T-cell (primary cell): Measurements from ENCODE around the gene CFAP74. TPM values are rescaled to one million over a fixed set of nuclear protein-coding genes. Genes with fewer than 3 reads are reported as not detected.

Source experiments
- ATAC-seq, 4 experiments: fragments of 200-7000 bp in 3 of 4; fragments of 150-1000 bp in 1 of 4; cut with Tn5 transposase; replicated peaks in 1 of 4; 1 replicate in 3 of 4; 2 replicates in 1 of 4; pipeline ENCODE4 v1.10.0; 2021; ENCODE audit warnings: moderate library complexity in 3 of 4, mild to moderate bottlenecking in 2 of 4, moderate number of reproducible peaks in 1 of 4
- CTCF ChIA-PET, 2 donors: fragments of 300-600 bp; sonication (Branson Sonifier 250); formaldehyde crosslinking; loops; one replicate each; lab custom pipeline; 2022; ENCODE audit warnings: antibody characterized with exemption in 2 of 2; lab: Charles Lee
- POLR2A ChIA-PET, 2 donors: fragments of 300-600 bp; sonication (Branson Sonifier 250); formaldehyde crosslinking; loops; one replicate each; lab custom pipeline; 2022; ENCODE audit warnings: antibody characterized with exemption in 2 of 2; lab: Charles Lee
- DNase-seq, 35 experiments: peaks; one replicate each; pipeline versions ENCODE4 v3.0.0 to v3.0.0-alpha.2; 2013 to 2023
- H3K27ac ChIP-seq: one replicate; pipeline ENCODE4 v1.5.1; 2013; ENCODE audit warnings: low read length
- H3K27me3 ChIP-seq, 2 experiments: replicated peaks in 1 of 2; 1 replicate in 1 of 2; 2 replicates in 1 of 2; pipeline versions ENCODE4 v1.6.1 to v1.7.0; 2013; ENCODE audit warnings: low read length in 1 of 2, mixed read lengths in 1 of 2; ENCODE audit not compliant: control insufficient read depth in 2 of 2, insufficient read depth in 2 of 2; ENCODE audit errors: extremely low read depth in 1 of 2
- H3K36me3 ChIP-seq, 2 donors: 1 replicate in 1 of 2; 2 replicates in 1 of 2; pipeline versions ENCODE4 v1.6.1 to v1.7.0; 2013; ENCODE audit warnings: low read length in 1 of 2; ENCODE audit not compliant: control insufficient read depth in 2 of 2, insufficient read depth in 1 of 2; ENCODE audit errors: extremely low read depth in 1 of 2
- H3K4me1 ChIP-seq, 2 experiments: 1 replicate in 1 of 2; 2 replicates in 1 of 2; pipeline versions ENCODE4 v1.6.1 to v1.7.0; 2013; ENCODE audit warnings: low read length in 2 of 2, mixed read lengths in 1 of 2; ENCODE audit not compliant: insufficient read depth in 2 of 2, control insufficient read depth in 1 of 2; ENCODE audit errors: extremely low read depth in 1 of 2
- H3K4me3 ChIP-seq, 2 donors: 1 replicate in 1 of 2; 2 replicates in 1 of 2; pipeline versions ENCODE4 v1.5.1 to v1.7.0; 2013; ENCODE audit warnings: mild to moderate bottlenecking in 2 of 2, low read length in 1 of 2, moderate library complexity in 1 of 2; ENCODE audit not compliant: control insufficient read depth in 1 of 2; ENCODE audit errors: extremely low read depth in 1 of 2
- H3K9me3 ChIP-seq: 2 replicates; pipeline ENCODE4 v1.7.0; 2013
- H3K27ac Mint-ChIP-seq, 2 donors: one replicate each; pipeline ENCODE4 v1.8.0; 2020 to 2021; ENCODE audit warnings: mild to moderate bottlenecking in 2 of 2, mixed read lengths in 2 of 2
- H3K27me3 Mint-ChIP-seq, 2 donors: one replicate each; pipeline ENCODE4 v1.8.0; 2021 to 2022; ENCODE audit warnings: mixed read lengths in 2 of 2
- H3K36me3 Mint-ChIP-seq: one replicate; pipeline ENCODE4 v1.8.0; 2021; ENCODE audit warnings: mixed read lengths
- H3K4me1 Mint-ChIP-seq, 3 donors: one replicate each; pipeline ENCODE4 v1.8.0; 2020 to 2022; ENCODE audit warnings: mixed read lengths in 3 of 3, mild to moderate bottlenecking in 1 of 3
- H3K4me3 Mint-ChIP-seq, 3 donors: one replicate each; pipeline ENCODE4 v1.8.0; 2020 to 2022; ENCODE audit warnings: mild to moderate bottlenecking in 3 of 3, mixed read lengths in 3 of 3, moderate library complexity in 3 of 3
- H3K9me3 Mint-ChIP-seq, 3 donors: one replicate each; pipeline ENCODE4 v1.8.0; 2020 to 2022; ENCODE audit warnings: mixed read lengths in 3 of 3
- WGBS: methylation state at CpG from one replicate; pipeline ENCODE4 v1.1.5; 2013; ENCODE audit warnings: missing lambda C conversion rate; ENCODE audit not compliant: insufficient coverage; 5-methylcytosine and 5-hydroxymethylcytosine counted together
- total RNA-seq, 35 experiments: library from RNA in 6 of 35; stranded (reverse) in 6 of 35; fragments of 120-200 nt in 1 of 35; gene quantifications; one replicate each; pipeline versions ENCODE4 v1.2.1 to v1.2.4 and lab custom pipeline; 2013 to 2026

The CFAP74 gene
- total RNA-seq, 5 donors from 2014 or later (not counting 1 experiment from before 2014, with no cell fraction given), result not detected

DNA sequence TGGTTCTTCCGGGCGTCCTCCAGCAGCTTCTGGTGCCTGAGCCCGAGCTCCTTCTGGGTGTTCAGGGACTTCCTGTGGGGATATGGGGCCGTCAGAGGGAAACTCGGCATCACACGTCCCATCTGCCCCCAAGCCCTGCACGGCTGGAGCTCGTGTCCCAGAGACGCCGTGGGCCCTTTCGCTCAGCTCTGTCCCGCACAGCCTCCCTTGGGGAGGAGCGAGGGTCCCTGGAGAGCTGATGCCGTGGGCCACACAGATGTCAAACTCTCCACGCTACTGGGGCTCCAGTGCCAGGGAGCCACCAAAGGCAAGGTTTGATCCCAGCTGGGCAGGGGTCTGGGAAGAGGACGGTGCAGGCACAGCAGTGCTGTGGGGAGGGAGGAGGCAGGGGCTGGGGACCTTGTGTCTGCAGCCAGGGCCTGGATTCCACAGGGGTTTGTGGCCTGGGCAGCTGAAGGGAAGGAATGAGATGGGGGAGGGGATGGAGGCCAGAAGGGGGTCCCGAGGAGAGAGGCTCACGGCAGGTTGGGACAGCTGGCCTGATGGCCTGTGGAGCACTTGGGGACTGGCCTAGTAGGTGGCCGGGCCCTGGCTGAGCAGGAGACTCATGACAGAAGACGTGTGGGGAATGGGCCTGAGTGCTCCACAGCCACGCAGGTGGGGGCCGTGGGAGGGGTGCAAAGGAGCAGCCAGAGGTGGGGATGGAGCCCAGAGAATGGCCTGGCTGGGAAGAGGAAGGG, 30.4 kb downstream of the CFAP74 start:
- Mint-ChIP-seq H3K4me3 (no peak overlapping the region), H3K27me3 (peaks cover 7 to 8% of the 10 kb centered on the region in 2 donors), H3K9me3 (no peaks in the 10 kb centered on the region), H3K4me1 (no peaks in the 10 kb centered on the region), H3K36me3 (no peaks in the 10 kb centered on the region), H3K27ac (no peak overlapping the region)
- CTCF ChIA-PET, result no interaction called here
- Histone ChIP-seq H3K36me3 (no peaks in the 10 kb centered on the region), H3K4me1 (no peaks in the 10 kb centered on the region), H3K4me3 (no peak overlapping the region), H3K27ac (no peak overlapping the region), H3K9me3 (no peaks in the 10 kb centered on the region), H3K27me3 (peaks cover 0 to 36% of the 10 kb centered on the region in 2 experiments)
- no peak for DNase-seq
- 77% methylated on average over 22 of the region's 22 CpGs for WGBS
- POLR2A ChIA-PET, result no interaction called here
- ATAC-seq, result no peak

DNA sequence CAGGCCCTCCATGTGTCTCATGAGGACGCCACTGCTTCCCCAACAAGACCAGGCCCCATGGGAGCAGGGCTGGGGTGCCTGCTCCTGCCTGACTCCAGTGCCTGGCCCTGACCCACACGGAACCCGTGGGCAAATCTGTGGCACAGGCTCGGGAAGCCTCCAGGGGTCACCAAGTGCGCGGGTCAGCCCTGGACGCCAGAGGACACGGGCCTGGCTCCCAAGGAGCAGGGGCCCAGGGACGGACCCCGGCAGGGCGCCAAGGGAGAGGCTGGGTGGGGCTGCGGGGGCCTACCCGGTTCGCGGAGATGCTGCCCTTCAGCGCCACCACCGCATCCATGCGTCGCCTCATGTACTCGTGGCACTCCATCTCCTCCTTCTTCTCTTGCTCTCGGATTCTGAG, 31.9 kb downstream of the CFAP74 start:
- POLR2A ChIA-PET, result no interaction called here
- CTCF ChIA-PET, result no interaction called here
- Mint-ChIP-seq H3K27ac (no peak overlapping the region), H3K36me3 (no peaks in the 10 kb centered on the region), H3K9me3 (no peaks in the 10 kb centered on the region), H3K27me3 (peaks cover 7 to 8% of the 10 kb centered on the region in 2 donors), H3K4me1 (no peaks in the 10 kb centered on the region), H3K4me3 (no peak overlapping the region)
- ATAC-seq (no peak), DNase-seq (no peak)
- H3K4me1 ChIP-seq, result no peaks in the 10 kb centered on the region
- H3K9me3 ChIP-seq, result no peaks in the 10 kb centered on the region
- H3K4me3 ChIP-seq, result no peak overlapping the region
- H3K27ac ChIP-seq, result no peak overlapping the region
- peaks cover 0 to 42% of the 10 kb centered on the region in 2 experiments for H3K27me3 ChIP-seq
- 95% methylated on average over 15 of the region's 21 CpGs for WGBS
- no peaks in the 10 kb centered on the region for H3K36me3 ChIP-seq

DNA sequence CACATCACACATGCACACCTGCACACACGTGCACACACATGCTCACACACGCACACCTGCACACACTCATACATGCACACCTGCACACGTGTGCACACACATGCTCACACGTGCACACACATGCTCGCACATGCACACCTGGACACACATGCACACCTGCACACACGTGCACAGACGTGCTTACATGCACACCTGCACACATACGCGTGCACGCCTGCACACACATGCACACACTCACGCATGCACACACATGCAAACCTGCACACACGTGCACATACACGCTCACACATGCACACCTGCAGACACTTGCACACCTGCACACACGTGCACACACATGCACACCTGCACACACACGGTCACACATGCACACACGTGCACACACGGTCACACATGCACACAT, 32.6 kb downstream of the CFAP74 start:
- no peak overlapping the region for H3K4me3 ChIP-seq
- H3K4me1 Mint-ChIP-seq, result no peaks in the 10 kb centered on the region
- POLR2A ChIA-PET, result no interaction called here

GRCh38 chr1:1969953-1970716, 33.5 kb downstream of the CFAP74 start:
- Histone ChIP-seq H3K4me3 (no peak overlapping the region), H3K4me1 (no peaks in the 10 kb centered on the region), H3K9me3 (no peaks in the 10 kb centered on the region), H3K27ac (no peak overlapping the region), H3K36me3 (no peaks in the 10 kb centered on the region), H3K27me3 (peaks cover 0 to 47% of the 10 kb centered on the region in 2 experiments)
- no peaks in the 10 kb centered on the region for H3K36me3 Mint-ChIP-seq
- CTCF ChIA-PET, result no interaction called here
- no peak overlapping the region for H3K27ac Mint-ChIP-seq
- POLR2A ChIA-PET, result no interaction called here
- no peak for DNase-seq
- ATAC-seq, result no peak
- no peak overlapping the region for H3K4me3 Mint-ChIP-seq
- 83% methylated on average over 27 of the region's 29 CpGs for WGBS
- H3K9me3 Mint-ChIP-seq, result no peaks in the 10 kb centered on the region
- H3K4me1 Mint-ChIP-seq, result no peaks in the 10 kb centered on the region
- H3K27me3 Mint-ChIP-seq, result peaks cover 1 to 6% of the 10 kb centered on the region in 2 donors

More for the DNA sequence above, 32.6 kb downstream of the CFAP74 start:
- 96% methylated on average over 17 of the region's 17 CpGs for WGBS
- no peaks in the 10 kb centered on the region for H3K9me3 ChIP-seq
- Mint-ChIP-seq H3K9me3 (no peaks in the 10 kb centered on the region), H3K27ac (no peak overlapping the region), H3K4me3 (no peak overlapping the region), H3K27me3 (peaks cover 7 to 8% of the 10 kb centered on the region in 2 donors), H3K36me3 (no peaks in the 10 kb centered on the region)
- no peak for ATAC-seq
- H3K27me3 ChIP-seq, result peaks cover 0 to 43% of the 10 kb centered on the region in 2 experiments
- no peak overlapping the region for H3K27ac ChIP-seq
- H3K36me3 ChIP-seq, result no peaks in the 10 kb centered on the region
- DNase-seq, result no peak
- CTCF ChIA-PET, result no interaction called here
- H3K4me1 ChIP-seq, result no peaks in the 10 kb centered on the region

GRCh38 chr1:1969505-1969900, 34.1 kb downstream of the CFAP74 start:
- Mint-ChIP-seq H3K4me3 (no peak overlapping the region), H3K4me1 (no peaks in the 10 kb centered on the region), H3K27me3 (no peaks in the 10 kb centered on the region), H3K9me3 (no peaks in the 10 kb centered on the region), H3K36me3 (no peaks in the 10 kb centered on the region), H3K27ac (no peak overlapping the region)
- ChIA-PET POLR2A (no interaction called here), CTCF (no interaction called here)
- ATAC-seq, result no peak
- H3K27me3 ChIP-seq, result peaks cover 0 to 48% of the 10 kb centered on the region in 2 experiments
- 85% methylated on average over 9 of the region's 10 CpGs for WGBS
- H3K27ac ChIP-seq, result no peak overlapping the region
- H3K4me1 ChIP-seq, result no peaks in the 10 kb centered on the region
- H3K4me3 ChIP-seq, result no peak overlapping the region
- no peak for DNase-seq
- no peaks in the 10 kb centered on the region for H3K9me3 ChIP-seq
- H3K36me3 ChIP-seq, result no peaks in the 10 kb centered on the region

GRCh38 chr1:1968767-1969504, 34.6 kb downstream of the CFAP74 start:
- CTCF ChIA-PET, result no interaction called here
- ATAC-seq, result no peak
- POLR2A ChIA-PET, result no interaction called here
- no peak overlapping the region for H3K4me3 Mint-ChIP-seq
- Histone ChIP-seq H3K4me1 (no peaks in the 10 kb centered on the region), H3K27me3 (peaks cover 0 to 46% of the 10 kb centered on the region in 2 experiments), H3K27ac (no peak overlapping the region), H3K4me3 (no peak overlapping the region), H3K36me3 (no peaks in the 10 kb centered on the region), H3K9me3 (no peaks in the 10 kb centered on the region)
- H3K9me3 Mint-ChIP-seq, result no peaks in the 10 kb centered on the region
- no peak for DNase-seq
- H3K27me3 Mint-ChIP-seq, result no peaks in the 10 kb centered on the region
- no peaks in the 10 kb centered on the region for H3K4me1 Mint-ChIP-seq
- WGBS, result 73% methylated on average over 7 of the region's 12 CpGs
- H3K36me3 Mint-ChIP-seq, result no peaks in the 10 kb centered on the region
- no peak overlapping the region for H3K27ac Mint-ChIP-seq
